Large intestine (tissue), 3 donors: ENCODE data around the gene ABCC5. TPM values are rescaled to one million over a fixed set of nuclear protein-coding genes. Genes with fewer than 3 reads are reported as not detected.
A peak's percentile ranks its signal among the peaks of the same experiment; 100 is the strongest.
"Not testable (repeated sequence)": the region's sequence is repeated elsewhere in the genome, so short reads cannot be mapped to it uniquely, and the experiment has no call there.

Source experiments
- DNase-seq, 2 donors: peaks; one replicate each; pipeline versions ENCODE4 v3.0.0 to v3.0.0-alpha.2; 2013
- H3K27ac ChIP-seq: one replicate; pipeline ENCODE4 v1.5.1; 2013; ENCODE audit warnings: low read length
- H3K27me3 ChIP-seq: 2 replicates; pipeline ENCODE4 v1.6.1; 2013; ENCODE audit warnings: low read length; ENCODE audit not compliant: control insufficient read depth, insufficient read depth
- H3K36me3 ChIP-seq: 2 replicates; pipeline ENCODE4 v1.6.1; 2013; ENCODE audit warnings: low read length; ENCODE audit not compliant: control insufficient read depth, insufficient read depth
- H3K4me1 ChIP-seq: one replicate; pipeline ENCODE4 v1.6.1; 2013; ENCODE audit warnings: low read length; ENCODE audit not compliant: control insufficient read depth, insufficient read depth
- H3K4me3 ChIP-seq: one replicate; pipeline ENCODE4 v1.5.1; 2013; ENCODE audit warnings: low read length
- H3K9me3 ChIP-seq: one replicate; pipeline ENCODE4 v1.6.1; 2013; ENCODE audit warnings: mild to moderate bottlenecking, low read depth, low read length, moderate library complexity; ENCODE audit not compliant: control insufficient read depth
- WGBS: methylation state at CpG from one replicate; pipeline ENCODE4 v1.1.5; 2013; ENCODE audit warnings: low lambda C conversion rate; ENCODE audit not compliant: insufficient coverage; 5-methylcytosine and 5-hydroxymethylcytosine counted together
- polyA plus RNA-seq: library from polyadenylated mRNA; unstranded; fragments of 120-200 nt; gene quantifications from one replicate; pipeline ENCODE4 v1.2.1, GENCODE V29; 2013

Gene ABCC5
- polyA plus RNA-seq, 1 donor = 23.3 TPM

GRCh38 chr3:184040010-184040409 is 22.3 kb upstream of the ABCC5 start:
- WGBS = no CpG with 5 or more reads among the region's 3 CpGs
- DNase-seq = no peak
- H3K4me1 ChIP-seq = no peaks in the 10 kb centered on the region
- no peaks in the 10 kb centered on the region for H3K36me3 ChIP-seq
- no peak overlapping the region for H3K4me3 ChIP-seq
- H3K27ac ChIP-seq = no peak overlapping the region
- H3K9me3 ChIP-seq = no peaks in the 10 kb centered on the region
- no peaks in the 10 kb centered on the region for H3K27me3 ChIP-seq

DNA sequence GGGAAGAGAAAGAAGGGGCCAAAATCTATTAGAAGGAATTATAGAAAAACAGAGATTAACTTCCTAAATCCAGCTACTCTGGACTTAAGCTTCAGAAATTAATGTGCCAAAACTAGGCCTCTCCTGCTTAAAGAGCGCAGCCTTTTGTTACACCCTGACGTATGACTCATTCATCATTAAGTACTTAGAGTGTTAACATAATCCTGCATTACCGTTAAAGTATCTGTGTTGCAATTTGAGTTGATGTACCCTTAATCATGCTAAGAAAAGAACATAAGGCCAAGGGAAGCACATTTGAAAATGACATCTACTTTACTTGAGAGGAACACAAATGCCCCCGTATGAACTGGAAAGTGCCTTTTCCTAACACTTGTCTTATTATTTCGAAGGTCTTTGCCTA is 21.7 kb upstream of the ABCC5 start:
- Histone ChIP-seq H3K9me3 (no peaks in the 10 kb centered on the region), H3K27ac (no peak overlapping the region), H3K4me1 (no peaks in the 10 kb centered on the region), H3K4me3 (no peak overlapping the region), H3K36me3 (no peaks in the 10 kb centered on the region), H3K27me3 (no peaks in the 10 kb centered on the region)
- DNase-seq = no peak
- no CpG with 5 or more reads among the region's 5 CpGs for WGBS

DNA sequence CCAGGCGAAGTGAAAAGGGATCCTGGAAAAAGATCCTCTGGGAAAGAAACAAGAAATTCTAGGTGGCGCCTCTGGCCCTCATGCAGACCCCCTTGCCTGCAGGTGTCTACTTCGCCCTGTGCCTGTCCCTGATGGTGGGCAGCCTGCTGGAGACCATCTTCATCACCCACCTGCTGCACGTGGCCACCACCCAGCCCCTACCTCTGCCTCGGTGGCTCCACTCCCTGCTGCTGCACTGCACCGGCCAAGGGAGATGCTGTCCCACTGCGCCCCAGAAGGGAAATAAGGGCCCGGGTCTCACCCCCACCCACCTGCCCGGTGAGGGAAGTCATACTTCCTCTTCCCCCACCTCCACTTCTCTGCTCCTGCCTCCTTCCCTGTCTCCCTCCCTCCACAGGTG is 20.6 kb upstream of the ABCC5 start:
- not testable (repeated sequence) for DNase-seq, H3K9me3 ChIP-seq, H3K4me1 ChIP-seq, H3K36me3 ChIP-seq, H3K4me3 ChIP-seq, H3K27ac ChIP-seq, H3K27me3 ChIP-seq
- WGBS = 75% methylated on average over 1 of the region's 9 CpGs

- WGBS = 83% methylated on average over 1 of the region's 7 CpGs
- H3K27ac ChIP-seq = no peak overlapping the region
- no peak for DNase-seq
Measured at GRCh38 chr3:184037816-184038215, 20.1 kb upstream of the ABCC5 start.

GRCh38 chr3:184031187-184031792 is 13.6 kb upstream of the ABCC5 start, which contains the start of gene HTR3D:
Gene HTR3D, plus strand, starts transcription at chr3:184031742. Its CDS starts 0 bp downstream, at chr3:184031742.
- DNase-seq = no peak
- Histone ChIP-seq H3K9me3 (no peaks in the 10 kb centered on the region), H3K4me1 (no peaks in the 10 kb centered on the region), H3K27ac (no peak within 1 kb of the TSS), H3K4me3 (no peak within 1 kb of the TSS), H3K27me3 (peaks cover 5% of the 10 kb centered on the region), H3K36me3 (no peaks in the 10 kb centered on the region)
- 80% methylated on average over 1 of the region's 4 CpGs for WGBS

More at GRCh38 chr3:184037816-184038215, 20.1 kb upstream of the ABCC5 start:
- no peaks in the 10 kb centered on the region for H3K4me1 ChIP-seq
- H3K36me3 ChIP-seq = no peaks in the 10 kb centered on the region
- no peaks in the 10 kb centered on the region for H3K27me3 ChIP-seq
- H3K4me3 ChIP-seq = no peak overlapping the region
- H3K9me3 ChIP-seq = no peaks in the 10 kb centered on the region

DNA sequence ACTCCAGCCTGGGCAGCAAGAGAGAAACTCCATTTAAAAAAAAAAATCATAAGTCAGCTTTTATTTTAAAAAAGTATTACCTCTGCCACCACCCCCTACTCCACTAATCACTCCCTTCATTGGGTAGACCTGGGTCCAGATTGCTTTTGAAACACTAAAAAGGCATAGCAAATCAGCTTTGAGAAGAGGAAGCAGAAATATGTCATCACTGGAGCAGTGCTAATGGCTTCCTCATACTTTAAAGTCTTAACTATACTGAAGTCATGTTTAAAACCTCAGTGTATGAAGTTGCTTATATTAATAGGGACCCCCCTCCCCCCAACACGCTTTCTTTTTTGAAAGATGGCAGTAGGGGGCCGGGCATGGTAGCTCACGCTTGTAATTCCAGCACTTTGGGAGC is 12.9 kb upstream of the ABCC5 start:
- H3K4me3 ChIP-seq = no peak overlapping the region
- peaks cover 6% of the 10 kb centered on the region for H3K27me3 ChIP-seq
- DNase-seq = no peak
- WGBS = no CpG with 5 or more reads among the region's 3 CpGs
- H3K27ac ChIP-seq = no peak overlapping the region
- no peaks in the 10 kb centered on the region for H3K9me3 ChIP-seq
- no peaks in the 10 kb centered on the region for H3K4me1 ChIP-seq
- no peaks in the 10 kb centered on the region for H3K36me3 ChIP-seq

DNA sequence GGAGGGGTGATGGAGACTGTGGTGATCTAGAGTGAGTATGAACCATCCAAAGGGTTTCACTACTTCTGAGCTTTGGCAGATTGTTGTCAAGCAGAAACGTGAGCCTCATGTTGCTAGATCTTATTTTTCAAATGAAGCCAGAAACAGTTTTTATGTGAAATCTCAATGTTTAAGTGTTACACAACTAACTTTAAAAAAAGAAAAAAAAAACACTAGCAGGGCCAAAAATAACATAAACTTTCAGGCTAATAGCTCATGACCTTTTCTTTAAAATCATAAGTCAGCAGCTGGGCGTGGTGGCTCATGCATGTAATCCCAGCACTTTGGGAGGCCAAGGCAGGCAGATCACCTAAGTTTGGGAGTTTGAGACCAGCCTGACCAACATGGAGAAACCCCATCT is 11.8 kb upstream of the ABCC5 start:
- Histone ChIP-seq H3K9me3 (no peaks in the 10 kb centered on the region), H3K27me3 (peaks cover 6% of the 10 kb centered on the region), H3K27ac (no peak overlapping the region), H3K4me3 (no peak overlapping the region), H3K4me1 (no peaks in the 10 kb centered on the region), H3K36me3 (no peaks in the 10 kb centered on the region)
- DNase-seq = no peak
- WGBS = no CpG with 5 or more reads among the region's 2 CpGs

DNA sequence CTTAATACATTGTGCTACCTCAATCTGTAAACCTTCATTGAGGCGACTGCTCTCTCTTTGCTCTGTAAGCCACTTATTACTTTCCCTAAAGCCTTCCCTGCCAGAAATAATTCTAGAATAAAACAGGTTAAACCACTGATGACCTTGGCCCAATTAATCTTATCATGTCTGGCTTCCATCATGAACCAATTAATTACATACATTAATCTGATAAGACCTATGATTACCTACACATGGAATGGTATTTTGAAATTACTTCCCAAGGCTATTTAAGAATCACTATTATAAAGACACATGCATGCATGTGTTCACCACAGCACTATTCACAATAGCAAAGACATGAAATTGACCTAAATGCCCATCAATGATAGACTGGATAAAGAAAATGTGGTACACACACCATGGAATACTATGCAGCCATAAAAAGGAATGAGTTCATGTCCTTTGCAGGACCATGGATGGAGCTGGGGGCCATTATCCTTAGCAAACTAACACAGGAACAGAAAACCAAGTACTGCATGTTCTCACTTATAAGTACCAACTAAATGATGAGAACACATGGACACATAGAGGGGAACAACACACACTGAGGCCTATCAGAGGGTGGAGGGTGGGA is 10.7 kb upstream of the ABCC5 start:
- not testable (repeated sequence) for H3K27ac ChIP-seq
- 75% methylated on average over 1 of the region's 1 CpG for WGBS

GRCh38 chr3:184025256-184025655 is 7.6 kb upstream of the ABCC5 start:
- not testable (repeated sequence) for H3K4me1 ChIP-seq, H3K27ac ChIP-seq, H3K4me3 ChIP-seq, H3K27me3 ChIP-seq, H3K36me3 ChIP-seq, DNase-seq, H3K9me3 ChIP-seq
- WGBS = no CpG with 5 or more reads among the region's 5 CpGs

More for the DNA sequence above, 10.7 kb upstream of the ABCC5 start:
- H3K36me3 ChIP-seq, H3K4me3 ChIP-seq, H3K4me1 ChIP-seq, H3K27me3 ChIP-seq, DNase-seq, H3K9me3 ChIP-seq: not testable (repeated sequence)

DNA sequence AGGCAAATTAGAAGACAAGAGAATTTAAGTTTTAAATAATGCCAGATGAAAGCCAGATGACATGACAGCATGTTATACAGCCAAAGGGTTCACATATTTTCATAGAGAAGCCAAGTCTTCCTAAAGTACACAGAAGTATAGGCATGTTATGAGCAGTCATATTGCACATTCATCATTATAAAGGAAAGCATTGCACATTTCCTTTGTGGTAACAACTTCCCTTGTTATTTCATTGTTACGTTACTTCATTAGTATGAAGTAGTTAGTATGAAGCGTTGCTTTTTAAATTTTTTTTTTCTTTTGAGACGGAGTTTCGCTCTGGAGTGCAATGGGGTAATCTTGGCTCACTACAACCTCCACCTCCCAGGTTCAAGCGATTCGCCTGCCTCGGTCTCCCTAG is 4.6 kb upstream of the ABCC5 start:
- no peak for DNase-seq
- Histone ChIP-seq H3K27me3 (peaks cover 8% of the 10 kb centered on the region), H3K4me1 (no peaks in the 10 kb centered on the region), H3K9me3 (no peaks in the 10 kb centered on the region), H3K27ac (no peak overlapping the region), H3K4me3 (no peak overlapping the region), H3K36me3 (no peaks in the 10 kb centered on the region)
- WGBS = no CpG with 5 or more reads among the region's 7 CpGs

DNA sequence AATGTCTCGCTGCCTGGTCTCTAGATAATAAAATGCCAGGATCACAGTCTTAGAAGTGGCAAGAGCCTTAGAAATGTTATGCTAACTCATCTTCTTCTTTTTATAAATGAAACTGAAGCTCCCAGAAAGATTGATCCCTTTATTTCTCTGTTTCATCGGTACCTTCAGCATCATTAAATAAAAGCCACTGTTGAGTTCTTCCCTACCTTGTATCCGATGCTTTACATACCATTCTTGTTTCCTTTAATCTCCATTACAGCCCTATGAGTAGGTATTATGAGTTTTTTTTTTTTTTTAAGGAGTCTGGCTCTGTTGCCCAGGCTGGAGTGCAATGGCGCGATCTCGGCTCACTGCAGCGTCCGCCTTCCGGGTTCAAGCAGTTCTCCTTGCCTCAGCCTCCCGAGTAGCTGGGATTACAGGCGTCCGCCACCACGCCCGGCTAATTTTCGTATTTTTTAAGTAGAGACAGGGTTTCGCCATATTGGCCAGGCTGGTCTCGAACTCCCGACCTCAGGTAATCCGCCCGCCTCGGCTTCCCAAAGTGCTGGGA is 815 bp upstream of the ABCC5 start:
- H3K36me3 ChIP-seq = no peaks in the 10 kb centered on the region

More for the DNA sequence above, 815 bp upstream of the ABCC5 start:
- WGBS = 93% methylated on average over 5 of the region's 21 CpGs
- H3K27ac ChIP-seq = peak overlapping the region; percentile 26
- H3K4me1 ChIP-seq = peaks cover 3% of the 10 kb centered on the region
- peaks cover 2% of the 10 kb centered on the region for H3K27me3 ChIP-seq
- H3K4me3 ChIP-seq = peak overlapping the region; percentile 78
- no peaks in the 10 kb centered on the region for H3K9me3 ChIP-seq
- DNase-seq = no peak
